SK-N-MC (cell line): ENCODE results near the gene DOCK4.

Experiments
- EZH2 ChIP-seq: fragments of 200-600 bp; sonication (generic); IDR thresholded peaks from one replicate; pipeline ENCODE4 v1.6.1; 2017; ENCODE audit warnings: antibody characterized with exemption
- FOXP2 ChIP-seq: optimal IDR thresholded peaks from 2 replicates; pipeline ENCODE3; 2011; ENCODE audit warnings: mild to moderate bottlenecking, moderate library complexity; ENCODE audit not compliant: insufficient read depth; ENCODE audit errors: extremely low read length, control extremely low read depth
- POLR2AphosphoS5 ChIP-seq: IDR thresholded peaks from 2 replicates; pipeline ENCODE4 v1.6.1; 2012; ENCODE audit warnings: mild to moderate bottlenecking, low read depth, low read length, borderline replicate concordance

DNA sequence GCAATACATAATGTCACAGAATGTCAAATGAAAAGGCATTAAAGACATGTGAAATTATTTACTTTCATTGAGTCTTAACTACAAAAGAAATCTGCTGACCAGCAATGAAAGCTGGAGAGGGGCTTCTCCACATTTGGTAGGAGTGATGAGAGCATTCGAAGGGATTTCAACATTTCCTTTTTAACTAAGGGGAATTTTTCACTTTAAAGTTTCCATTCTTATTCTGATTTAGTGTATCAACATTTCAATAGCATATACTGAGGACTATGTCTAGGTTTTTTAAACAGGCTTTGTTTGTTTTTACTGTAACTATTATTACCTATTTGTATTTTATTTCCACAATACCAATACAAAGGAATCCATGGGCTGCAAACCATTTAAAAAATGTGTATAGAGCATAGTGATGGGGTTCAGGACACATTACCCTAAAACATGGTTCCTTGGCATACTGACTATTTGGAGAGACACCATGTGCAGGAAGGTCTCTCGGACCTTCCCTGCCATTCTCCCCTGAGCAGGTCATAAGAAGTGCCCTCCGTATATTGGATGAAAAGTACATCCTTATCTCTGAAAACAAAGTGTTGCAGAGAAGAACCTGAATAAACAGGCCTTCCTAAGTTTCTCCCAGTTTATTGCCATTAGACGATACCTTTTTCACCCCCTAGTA, 278.7 kb downstream of the DOCK4 start:
- TF ChIP-seq EZH2 (no peak), POLR2AphosphoS5 (no peak), FOXP2 (no peak)
